Ovary (tissue), 3 donors: ENCODE data around the gene TBC1D22B.

Source experiments
- POLR2A ChIP-seq: fragments of 450-650 bp; IDR thresholded peaks from one replicate; pipeline ENCODE4 v1.6.1; 2017; ENCODE audit warnings: antibody characterized with exemption, mild to moderate bottlenecking, moderate library complexity
- TF ChIP-seq, protein P1 (sequence below), 3 donors: fragments of 450-650 bp in 2 of 3; fragments of 200-600 bp in 1 of 3; IDR thresholded peaks; one replicate each; pipeline versions ENCODE4 v1.5.1 to v1.8.0; 2016 to 2022; ENCODE audit warnings: antibody characterized with exemption in 3 of 3, mild to moderate bottlenecking in 1 of 3
- donor health status: DM: no; HTN: no; CAD: no.

DNA sequence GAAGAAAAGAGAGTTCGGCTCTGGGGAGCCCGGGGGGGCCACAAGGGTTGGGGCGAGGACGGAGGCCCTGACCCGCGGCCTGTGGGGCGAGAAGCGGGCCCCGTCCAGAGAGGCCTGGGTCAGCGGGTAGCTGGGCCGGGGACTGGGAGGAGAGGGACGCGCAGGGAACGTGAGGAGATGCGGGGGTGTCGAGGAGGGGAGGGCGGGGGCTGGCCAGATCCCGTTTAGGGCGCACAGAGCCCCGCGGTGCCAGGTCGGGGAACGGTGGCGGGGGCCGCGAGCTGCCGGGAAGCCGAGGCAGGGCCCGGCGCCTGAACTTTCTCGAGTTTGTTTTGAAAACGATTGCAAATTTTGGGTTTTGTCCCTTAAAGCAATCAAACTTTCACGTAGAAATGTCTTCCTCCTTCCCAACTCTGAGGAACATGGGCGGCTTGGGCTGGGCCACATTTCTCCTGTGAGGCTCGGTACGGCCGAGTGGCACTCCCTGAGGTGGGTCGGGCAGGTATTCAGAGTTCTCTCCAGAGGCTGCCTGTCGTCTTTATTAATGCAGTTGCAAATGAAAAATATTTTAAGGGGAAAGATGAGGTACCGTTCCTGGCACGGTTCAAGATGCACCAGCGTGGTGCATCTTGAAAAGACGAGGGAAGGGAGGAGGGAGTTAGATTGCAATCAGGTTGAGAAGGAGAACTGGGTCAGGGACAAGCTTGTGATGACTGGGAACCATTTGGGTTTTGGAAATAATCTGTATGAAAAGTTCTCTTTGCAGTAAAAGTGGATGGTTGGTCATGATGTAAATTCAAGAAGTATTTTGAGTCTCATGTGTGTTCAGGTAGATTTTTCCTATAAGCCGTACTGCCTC, 97.2 kb downstream of the TBC1D22B start:
- no peak for TF ChIP-seq POLR2A
- TF ChIP-seq, protein P1, sequence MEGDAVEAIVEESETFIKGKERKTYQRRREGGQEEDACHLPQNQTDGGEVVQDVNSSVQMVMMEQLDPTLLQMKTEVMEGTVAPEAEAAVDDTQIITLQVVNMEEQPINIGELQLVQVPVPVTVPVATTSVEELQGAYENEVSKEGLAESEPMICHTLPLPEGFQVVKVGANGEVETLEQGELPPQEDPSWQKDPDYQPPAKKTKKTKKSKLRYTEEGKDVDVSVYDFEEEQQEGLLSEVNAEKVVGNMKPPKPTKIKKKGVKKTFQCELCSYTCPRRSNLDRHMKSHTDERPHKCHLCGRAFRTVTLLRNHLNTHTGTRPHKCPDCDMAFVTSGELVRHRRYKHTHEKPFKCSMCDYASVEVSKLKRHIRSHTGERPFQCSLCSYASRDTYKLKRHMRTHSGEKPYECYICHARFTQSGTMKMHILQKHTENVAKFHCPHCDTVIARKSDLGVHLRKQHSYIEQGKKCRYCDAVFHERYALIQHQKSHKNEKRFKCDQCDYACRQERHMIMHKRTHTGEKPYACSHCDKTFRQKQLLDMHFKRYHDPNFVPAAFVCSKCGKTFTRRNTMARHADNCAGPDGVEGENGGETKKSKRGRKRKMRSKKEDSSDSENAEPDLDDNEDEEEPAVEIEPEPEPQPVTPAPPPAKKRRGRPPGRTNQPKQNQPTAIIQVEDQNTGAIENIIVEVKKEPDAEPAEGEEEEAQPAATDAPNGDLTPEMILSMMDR (IDR thresholded peaks at IDR 0.05): no peak
